ENCODE measurements around the gene ZNF705A. TPM values are rescaled to one million over a fixed set of nuclear protein-coding genes. Genes with fewer than 3 reads are reported as not detected.
"Not testable (repeated sequence)": the region's sequence is repeated elsewhere in the genome, so short reads cannot be mapped to it uniquely, and the experiment has no call there.

The ZNF705A gene
- total RNA-seq, 1 experiment from 2014 or later, result not detected

DNA sequence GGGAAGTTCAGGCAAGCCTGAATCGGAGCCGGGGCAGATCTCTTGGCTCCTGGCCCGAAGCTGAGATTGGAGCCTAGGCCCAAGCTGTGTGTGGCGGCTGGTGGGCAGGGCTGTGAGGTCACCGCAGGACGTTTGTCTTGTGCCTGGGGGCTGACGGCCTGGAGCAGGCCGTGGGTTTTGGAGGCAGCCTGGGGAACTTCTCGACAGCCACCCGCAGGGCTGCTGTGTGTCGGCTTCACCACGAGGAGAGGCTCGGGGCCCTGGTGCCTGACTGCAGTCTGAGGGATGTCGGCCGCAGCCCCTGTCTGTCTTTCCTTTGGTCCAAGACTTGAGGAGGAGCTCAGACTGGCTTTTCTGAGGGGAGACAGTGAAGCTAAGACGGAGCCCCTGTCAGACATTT is 65.5 kb downstream of the ZNF705A start:
- H3K9me3 ChIP-seq (ENCODE audit: control insufficient read depth in 1 of 2, insufficient read depth in 1 of 2, low read depth in 1 of 2, low read length in 2 of 2); H3K27me3 ChIP-seq (ENCODE audit: insufficient read depth, low read length); H3K9me2 ChIP-seq (ENCODE audit: insufficient read depth); H3K79me2 ChIP-seq (ENCODE audit: insufficient read depth, low read length); H4K20me1 ChIP-seq (ENCODE audit: insufficient read depth); H3K9ac ChIP-seq (ENCODE audit: low read length); H3K4me1 ChIP-seq (ENCODE audit: control insufficient read depth in 1 of 2, insufficient read depth in 2 of 2, low read length in 2 of 2); BruUV-seq (replicated peaks); H3K36me3 ChIP-seq (ENCODE audit: control insufficient read depth in 1 of 2, insufficient read depth in 2 of 2, low read length in 2 of 2); ATAC-seq; POLR2A ChIA-PET; H3K4me2 ChIP-seq (ENCODE audit: low read length); H3K4me3 ChIP-seq (replicated peaks in 1 of 2; ENCODE audit: low read depth in 1 of 2, low read length in 2 of 2); intact Hi-C loops (cut with micrococcal nuclease); H3K27ac ChIP-seq (ENCODE audit: low read depth, low read length); DNase-seq (ENCODE audit: low read depth, low spot score); H2AFZ ChIP-seq (ENCODE audit: low read depth, low read length, poor library complexity, severe bottlenecking); RAD21 ChIA-PET (ENCODE audit: low non-redundant PET in 1 of 2, low total read pairs in 2 of 2, uncharacterized antibody in 2 of 2, unreplicated experiment in 2 of 2): not testable (repeated sequence)
- CTCF ChIA-PET, result interaction anchor here (0.6 kb wide), 1 partner anchor 10 kb away, joined by 3 read pairs; no protein-coding TSS in a partner anchor

DNA sequence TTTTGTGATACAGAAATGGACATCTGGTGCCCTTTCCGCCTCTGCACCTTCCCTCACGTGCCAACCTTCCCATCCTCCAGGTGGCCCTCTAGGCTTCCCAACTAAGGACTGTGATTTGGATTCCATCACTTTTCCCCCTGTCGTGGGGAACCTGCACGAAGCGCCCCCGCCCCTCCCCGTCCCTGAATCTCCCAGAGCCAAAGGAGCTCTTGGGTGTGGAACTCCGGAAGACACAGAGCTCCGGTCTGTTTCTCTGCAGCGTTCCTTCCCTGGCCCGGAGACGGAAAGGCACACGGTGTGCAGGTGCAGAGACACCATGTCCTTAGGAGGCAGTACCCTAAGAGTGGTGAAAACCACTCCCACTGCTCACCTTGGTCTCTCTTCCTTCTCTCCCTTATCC is 66.8 kb downstream of the ZNF705A start:
- ChIA-PET POLR2A (interaction anchor here (0.5 to 0.6 kb wide), 2 partner anchors 140 to 196 kb away, joined by 3 to 5 read pairs; no protein-coding TSS in a partner anchor), CTCF (interaction anchor here (1.2 kb wide), 1 partner anchor 173 kb away, joined by 3 read pairs; no protein-coding TSS in a partner anchor)
- H3K9ac ChIP-seq (ENCODE audit: low read length); RAD21 ChIA-PET (ENCODE audit: low non-redundant PET in 1 of 2, low total read pairs in 2 of 2, uncharacterized antibody in 2 of 2, unreplicated experiment in 2 of 2); H3K9me2 ChIP-seq (ENCODE audit: insufficient read depth); H4K20me1 ChIP-seq (ENCODE audit: insufficient read depth); H2AFZ ChIP-seq (ENCODE audit: low read depth, low read length, poor library complexity, severe bottlenecking); H3K9me3 ChIP-seq (ENCODE audit: control insufficient read depth in 1 of 2, insufficient read depth in 1 of 2, low read depth in 1 of 2, low read length in 2 of 2); H3K4me3 ChIP-seq (replicated peaks in 1 of 2; ENCODE audit: low read depth in 1 of 2, low read length in 2 of 2); H3K4me1 ChIP-seq (ENCODE audit: control insufficient read depth in 1 of 2, insufficient read depth in 2 of 2, low read length in 2 of 2); H3K4me2 ChIP-seq (ENCODE audit: low read length); H3K79me2 ChIP-seq (ENCODE audit: insufficient read depth, low read length); ATAC-seq; BruUV-seq (replicated peaks); intact Hi-C loops (cut with micrococcal nuclease); DNase-seq (ENCODE audit: low read depth, low spot score); H3K36me3 ChIP-seq (ENCODE audit: control insufficient read depth in 1 of 2, insufficient read depth in 2 of 2, low read length in 2 of 2); H3K27ac ChIP-seq (ENCODE audit: low read depth, low read length); H3K27me3 ChIP-seq (ENCODE audit: insufficient read depth, low read length): not testable (repeated sequence)

DNA sequence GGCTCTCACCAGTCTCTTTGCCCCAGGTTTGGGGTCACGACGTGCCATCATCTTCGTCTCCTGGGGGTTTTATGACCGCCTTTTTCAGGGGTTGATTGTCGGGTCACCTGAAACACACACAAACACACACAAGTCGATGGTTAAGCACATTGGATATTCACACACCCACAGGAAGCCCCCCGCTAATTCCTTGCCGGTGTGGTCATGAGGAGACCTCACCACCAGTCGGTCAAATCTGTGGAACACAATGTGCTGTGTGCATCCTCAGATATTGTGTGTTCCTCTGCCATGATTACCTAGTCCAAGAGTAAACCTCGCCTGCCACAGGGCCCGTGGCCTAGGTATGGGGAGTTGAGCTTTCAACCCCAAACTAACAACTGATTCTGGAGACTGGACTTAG is 68.0 kb downstream of the ZNF705A start:
- H3K27me3 ChIP-seq (ENCODE audit: insufficient read depth, low read length); intact Hi-C loops (cut with micrococcal nuclease); DNase-seq (ENCODE audit: low read depth, low spot score); H3K4me2 ChIP-seq (ENCODE audit: low read length); ATAC-seq; H3K4me1 ChIP-seq (ENCODE audit: control insufficient read depth in 1 of 2, insufficient read depth in 2 of 2, low read length in 2 of 2); H3K4me3 ChIP-seq (replicated peaks in 1 of 2; ENCODE audit: low read depth in 1 of 2, low read length in 2 of 2); H3K36me3 ChIP-seq (ENCODE audit: control insufficient read depth in 1 of 2, insufficient read depth in 2 of 2, low read length in 2 of 2); H4K20me1 ChIP-seq (ENCODE audit: insufficient read depth); H3K9ac ChIP-seq (ENCODE audit: low read length); POLR2A ChIA-PET; H2AFZ ChIP-seq (ENCODE audit: low read depth, low read length, poor library complexity, severe bottlenecking); CTCF ChIA-PET; BruUV-seq (replicated peaks); H3K9me3 ChIP-seq (ENCODE audit: control insufficient read depth in 1 of 2, insufficient read depth in 1 of 2, low read depth in 1 of 2, low read length in 2 of 2); H3K79me2 ChIP-seq (ENCODE audit: insufficient read depth, low read length); H3K27ac ChIP-seq (ENCODE audit: low read depth, low read length); H3K9me2 ChIP-seq (ENCODE audit: insufficient read depth); RAD21 ChIA-PET (ENCODE audit: low non-redundant PET in 1 of 2, low total read pairs in 2 of 2, uncharacterized antibody in 2 of 2, unreplicated experiment in 2 of 2): not testable (repeated sequence)

Data from HCT116 (cell line).